A549 treated with AZD9567 at 1 μM for 4 hours (cell line): ENCODE measurements around the gene MED19. TPM values are rescaled to one million over a fixed set of nuclear protein-coding genes. Genes with fewer than 3 reads are reported as not detected.

ENCODE experiments used
- total RNA-seq: library from RNA; stranded (reverse); fragments of 200-300 nt; extraction: Qiagen RNA extraction; gene quantifications from 5 replicates; pipeline ENCODE4 v1.2.3, GENCODE V29; 2022; ENCODE audit not compliant: insufficient read depth

Gene MED19, protein sequence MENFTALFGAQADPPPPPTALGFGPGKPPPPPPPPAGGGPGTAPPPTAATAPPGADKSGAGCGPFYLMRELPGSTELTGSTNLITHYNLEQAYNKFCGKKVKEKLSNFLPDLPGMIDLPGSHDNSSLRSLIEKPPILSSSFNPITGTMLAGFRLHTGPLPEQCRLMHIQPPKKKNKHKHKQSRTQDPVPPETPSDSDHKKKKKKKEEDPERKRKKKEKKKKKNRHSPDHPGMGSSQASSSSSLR
- total RNA-seq, result 30.6 to 36.9 TPM (median 32.6 TPM) in 5 replicates

GRCh38 chr11:57711414-57712255 is at the start of gene MED19:
MED19 (minus strand) TSS chr11:57712215; CDS start chr11:57712179, 36 bp downstream.

GRCh38 chr11:57751676-57752253 is 39.8 kb upstream of the MED19 start, which contains the start of gene BTBD18:
BTBD18 (minus strand) TSS chr11:57751819; CDS start chr11:57751188, 631 bp downstream.

GRCh38 chr11:57741132-57742086 is 29.4 kb upstream of the MED19 start, which contains the start of gene SELENOH:
SELENOH (plus strand) TSS chr11:57741491; CDS start chr11:57741596, 105 bp downstream.

DNA sequence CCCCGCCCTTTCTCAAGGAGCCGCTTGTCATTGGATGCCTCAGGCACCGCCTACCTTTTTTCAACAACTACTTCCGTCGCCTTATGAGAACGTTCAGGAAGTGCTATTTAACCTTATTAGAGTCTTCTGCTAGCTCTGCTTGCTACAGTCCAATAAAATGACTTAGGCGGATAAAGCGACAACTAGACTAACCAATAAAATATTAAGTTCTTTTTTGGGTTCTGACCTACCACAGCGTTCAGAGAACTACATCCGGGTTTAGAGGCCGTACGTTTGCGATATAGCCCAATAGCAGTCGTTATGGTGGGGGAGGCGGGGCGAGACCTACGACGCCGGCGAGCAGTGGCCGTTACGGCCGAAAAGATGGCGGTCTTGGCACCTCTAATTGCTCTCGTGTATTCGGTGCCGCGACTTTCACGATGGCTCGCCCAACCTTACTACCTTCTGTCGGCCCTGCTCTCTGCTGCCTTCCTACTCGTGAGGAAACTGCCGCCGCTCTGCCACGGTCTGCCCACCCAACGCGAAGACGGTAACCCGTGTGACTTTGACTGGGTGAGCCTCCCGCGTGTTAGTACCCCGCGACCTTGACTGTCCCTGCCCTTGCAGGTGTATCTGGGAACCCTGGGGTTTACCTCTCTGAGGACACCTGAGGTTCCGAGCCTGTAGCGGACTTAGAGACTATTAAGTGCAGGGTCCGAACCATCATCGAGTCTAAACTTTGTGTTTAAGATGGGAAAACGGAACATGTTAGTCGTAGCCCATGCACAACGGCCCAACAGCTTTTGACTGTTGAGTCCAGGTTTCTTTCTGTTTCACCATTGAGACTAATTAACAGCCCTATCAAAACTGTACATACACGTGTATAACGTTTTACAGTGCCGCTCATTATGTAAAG is 488 bp upstream of the MED19 start, which contains the start of gene TMX2:
Gene TMX2, plus strand, starts transcription at position 338 of the 895 bp plus-strand sequence. Its CDS starts 26 bp downstream, at position 364.

GRCh38 chr11:57667736-57668433 is 44.1 kb downstream of the MED19 start, which contains the start of gene ZDHHC5:
ZDHHC5 (plus strand) TSS chr11:57668114; CDS start chr11:57673091, 4,977 bp downstream.

DNA sequence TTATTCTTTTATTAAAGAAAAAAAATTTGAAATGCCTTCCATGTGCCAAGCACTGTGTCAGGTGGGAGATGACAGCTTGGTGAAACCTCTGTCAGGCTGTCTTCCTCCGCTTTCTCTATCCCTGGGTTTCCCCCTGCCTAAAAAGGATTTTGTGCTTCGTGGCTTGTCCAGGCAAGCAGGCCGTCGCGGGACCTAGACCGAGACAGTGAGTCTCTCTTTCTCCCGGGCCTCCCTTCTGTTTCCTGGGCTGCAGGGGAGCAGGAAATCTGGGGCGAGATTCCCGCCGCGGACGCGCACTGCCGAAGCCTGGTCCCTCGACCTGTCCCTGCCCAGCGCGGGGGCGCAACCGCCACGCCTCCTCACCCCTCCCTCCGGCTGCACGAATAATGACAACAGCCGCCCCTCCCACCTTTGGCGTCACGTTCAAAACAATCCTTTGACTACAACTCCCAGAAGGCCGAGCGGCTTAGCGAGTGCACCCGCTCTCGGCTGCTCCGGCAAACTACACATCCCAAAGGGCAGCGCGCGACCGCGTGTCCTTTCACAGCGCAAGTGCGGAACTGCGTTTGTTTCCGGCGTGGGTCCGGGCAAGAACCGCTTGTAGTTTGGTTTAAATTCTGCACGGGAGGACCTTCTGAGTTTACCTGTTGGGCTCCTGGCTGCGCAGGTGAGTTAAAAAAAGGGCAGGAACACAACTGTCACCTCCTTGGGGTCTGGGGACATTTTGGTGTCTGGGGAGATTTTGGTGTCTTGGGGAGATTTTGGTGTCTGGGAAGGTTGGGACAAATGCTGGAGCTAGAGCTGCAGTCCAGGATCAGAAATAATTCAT is 54.6 kb downstream of the MED19 start, which contains the start of gene CLP1:
Gene CLP1, plus strand, starts transcription at position 569 of the 829 bp plus-strand sequence. CDS start 1,715 bp downstream, outside the sequence.

Other genes starting within 250 kb of the MED19 start
- gene SLC43A1, start 196.5 kb downstream of the MED19 start, total RNA-seq, result 2.2 to 7.3 TPM (median 2.6 TPM) in 5 replicates
- gene TIMM10, start 181.5 kb downstream of the MED19 start, total RNA-seq, result 149 to 169 TPM (median 162 TPM) in 5 replicates
- gene SMTNL1, start 174.6 kb downstream of the MED19 start, total RNA-seq, result not detected in 5 replicates
- gene UBE2L6, start 144.5 kb downstream of the MED19 start, total RNA-seq, result 34.8 to 41.9 TPM (median 37.3 TPM) in 5 replicates
- 0.55 to 1.6 TPM (median 0.84 TPM) in 5 replicates for gene SERPING1, start 114.5 kb downstream of the MED19 start, total RNA-seq
- gene YPEL4, start 62.3 kb downstream of the MED19 start, total RNA-seq, result 0.23 to 0.45 TPM (median 0.27 TPM) in 4 of 5 replicates, not detected in the other
- 24.5 to 31.6 TPM (median 30.3 TPM) in 5 replicates for gene CLP1, start 54.5 kb downstream of the MED19 start, total RNA-seq
- gene ZDHHC5, start 44.1 kb downstream of the MED19 start, total RNA-seq, result 68.2 to 96.5 TPM (median 70.7 TPM) in 5 replicates
- gene TMX2, start 378 bp upstream of the MED19 start, total RNA-seq, result 140 to 159 TPM (median 149 TPM) in 5 replicates
- gene SELENOH, start 29.3 kb upstream of the MED19 start, total RNA-seq, result 77.3 to 152 TPM (median 138 TPM) in 5 replicates
- not detected in 5 replicates for gene BTBD18, start 39.6 kb upstream of the MED19 start, total RNA-seq
- gene CTNND1, start 49.6 kb upstream of the MED19 start, total RNA-seq, result 52.0 to 59.8 TPM (median 55.4 TPM) in 5 replicates